HuH-7.5 (cell line): ENCODE data around the gene TMEM98.
A peak's percentile ranks its signal among the peaks of the same experiment; 100 is the strongest.
"Not testable (repeated sequence)": the region's sequence is repeated elsewhere in the genome, so short reads cannot be mapped to it uniquely, and the experiment has no call there.

Source experiments
- DNase-seq: peaks from one replicate; pipeline ENCODE4 v3.0.0; 2011; ENCODE audit warnings: low spot score

The TMEM98 gene

GRCh38 chr17:32915245-32915644 is 12.7 kb upstream of the TMEM98 start:
- no peak for DNase-seq

- no peak for DNase-seq
Observed at GRCh38 chr17:32916134-32916533, 11.8 kb upstream of the TMEM98 start.

- no peak for DNase-seq
Observed at GRCh38 chr17:32917081-32917480, 10.9 kb upstream of the TMEM98 start.

GRCh38 chr17:32917842-32918241 is 10.1 kb upstream of the TMEM98 start:
- no peak for DNase-seq

GRCh38 chr17:32919876-32920275 is 8.1 kb upstream of the TMEM98 start:
- DNase-seq: not testable (repeated sequence)

- no peak for DNase-seq
Observed at GRCh38 chr17:32920293-32920692, 7.7 kb upstream of the TMEM98 start.

GRCh38 chr17:32921017-32921416 is 6.9 kb upstream of the TMEM98 start:
- DNase-seq: no peak

GRCh38 chr17:32923905-32924304 is 4.0 kb upstream of the TMEM98 start:
- not testable (repeated sequence) for DNase-seq

- DNase-seq: no peak
Observed at GRCh38 chr17:32926183-32926582, 1.8 kb upstream of the TMEM98 start.

- DNase-seq: not testable (repeated sequence)
Observed at GRCh38 chr17:32926789-32927188, 1.2 kb upstream of the TMEM98 start.

GRCh38 chr17:32927201-32927723 is 691 bp upstream of the TMEM98 start:
- DNase-seq: peak; percentile 40

- no peak for DNase-seq
Observed at GRCh38 chr17:32928586-32929535, 908 bp downstream of the TMEM98 start.

- DNase-seq: no peak
Observed at GRCh38 chr17:32929588-32929987, 1.6 kb downstream of the TMEM98 start.

- no peak for DNase-seq
Observed at GRCh38 chr17:32930512-32930911, 2.6 kb downstream of the TMEM98 start.

- DNase-seq: no peak
Observed at GRCh38 chr17:32931686-32932085, 3.7 kb downstream of the TMEM98 start.

GRCh38 chr17:32933881-32934280 is 5.9 kb downstream of the TMEM98 start:
- DNase-seq: no peak

- DNase-seq: no peak
Observed at GRCh38 chr17:32935726-32936125, 7.8 kb downstream of the TMEM98 start.

- DNase-seq: no peak
Observed at GRCh38 chr17:32936186-32936893, 8.4 kb downstream of the TMEM98 start.

GRCh38 chr17:32936894-32937500 is 9.0 kb downstream of the TMEM98 start:
- peak; percentile 51 for DNase-seq

- no peak for DNase-seq
Observed at GRCh38 chr17:32940706-32941390, 12.9 kb downstream of the TMEM98 start.

GRCh38 chr17:32941419-32942032 is 13.6 kb downstream of the TMEM98 start:
- DNase-seq: no peak
